Measurements from ENCODE around the gene PSMD1.

Gene PSMD1

GRCh38 chr2:231118614-231118942 is 61.9 kb downstream of the PSMD1 start:
- Histone ChIP-seq H3K9me2 (replicated peaks; ENCODE audit: control insufficient read depth, low read length) (no peaks in the 10 kb centered on the region), H3K79me2 (ENCODE audit: control insufficient read depth, low read length) (no peaks in the 10 kb centered on the region)

GRCh38 chr2:231123362-231123898 is 66.8 kb downstream of the PSMD1 start:
- Histone ChIP-seq H4K20me1 (ENCODE audit: control insufficient read depth, insufficient read depth, low read depth, low read length) (no peaks in the 10 kb centered on the region), H3K36me3 (ENCODE audit: control insufficient read depth, low read length) (no peaks in the 10 kb centered on the region), H3K4me2 (ENCODE audit: low read length) (no peak overlapping the region), H3F3A (ENCODE audit: control insufficient read depth, insufficient read depth) (no peaks in the 10 kb centered on the region; the same call in 1 of the 2 replicates), H3K4me1 (ENCODE audit: control insufficient read depth, low read length) (no peaks in the 10 kb centered on the region), H3K79me2 (ENCODE audit: control insufficient read depth, low read length) (no peaks in the 10 kb centered on the region), H3K9me2 (replicated peaks; ENCODE audit: control insufficient read depth, low read length) (no peaks in the 10 kb centered on the region), H3K27me3 (ENCODE audit: control insufficient read depth, low read length) (no peaks in the 10 kb centered on the region), H3K4me3 (ENCODE audit: low read length) (no peak overlapping the region), H3K27ac (ENCODE audit: low read depth, low read length) (no peak overlapping the region), H3K9me3 (ENCODE audit: control insufficient read depth, insufficient read depth, low read length) (no peaks in the 10 kb centered on the region)
- no peak for TF ChIP-seq EZH2phosphoT487 (IDR thresholded peaks at IDR 0.05; ENCODE audit: borderline replicate concordance, low read length)
- no peak for TF ChIP-seq CTCF (IDR thresholded peaks at IDR 0.05; ENCODE audit: low read depth, low read length, poor library complexity, severe bottlenecking)

More at GRCh38 chr2:231118614-231118942, 61.9 kb downstream of the PSMD1 start:
- Histone ChIP-seq H3K4me2 (ENCODE audit: low read length) (no peak overlapping the region), H3F3A (ENCODE audit: control insufficient read depth, insufficient read depth) (no peaks in the 10 kb centered on the region; the same call in 1 of the 2 replicates), H4K20me1 (ENCODE audit: control insufficient read depth, insufficient read depth, low read depth, low read length) (no peaks in the 10 kb centered on the region), H3K4me3 (ENCODE audit: low read length) (no peak overlapping the region), H3K4me1 (ENCODE audit: control insufficient read depth, low read length) (no peaks in the 10 kb centered on the region), H3K36me3 (ENCODE audit: control insufficient read depth, low read length) (peaks cover 5% of the 10 kb centered on the region), H3K9me3 (ENCODE audit: control insufficient read depth, insufficient read depth, low read length) (no peaks in the 10 kb centered on the region), H3K27me3 (ENCODE audit: control insufficient read depth, low read length) (no peaks in the 10 kb centered on the region), H3K27ac (ENCODE audit: low read depth, low read length) (no peak overlapping the region)
- TF ChIP-seq EZH2phosphoT487 (IDR thresholded peaks at IDR 0.05; ENCODE audit: borderline replicate concordance, low read length) (no peak), CTCF (IDR thresholded peaks at IDR 0.05; ENCODE audit: low read depth, low read length, poor library complexity, severe bottlenecking) (no peak)

- Histone ChIP-seq H3K9me2 (replicated peaks; ENCODE audit: control insufficient read depth, low read length) (no peaks in the 10 kb centered on the region), H3K27me3 (ENCODE audit: control insufficient read depth, low read length) (no peaks in the 10 kb centered on the region), H3K36me3 (ENCODE audit: control insufficient read depth, low read length) (no peaks in the 10 kb centered on the region), H3K4me1 (ENCODE audit: control insufficient read depth, low read length) (no peaks in the 10 kb centered on the region), H4K20me1 (ENCODE audit: control insufficient read depth, insufficient read depth, low read depth, low read length) (no peaks in the 10 kb centered on the region), H3F3A (ENCODE audit: control insufficient read depth, insufficient read depth) (no peaks in the 10 kb centered on the region; the same call in 1 of the 2 replicates), H3K9me3 (ENCODE audit: control insufficient read depth, insufficient read depth, low read length) (no peaks in the 10 kb centered on the region), H3K4me3 (ENCODE audit: low read length) (no peak within 1 kb of the TSS), H3K4me2 (ENCODE audit: low read length) (no peak within 1 kb of the TSS), H3K79me2 (ENCODE audit: control insufficient read depth, low read length) (no peaks in the 10 kb centered on the region), H3K27ac (ENCODE audit: low read depth, low read length) (no peak within 1 kb of the TSS)
- TF ChIP-seq EZH2phosphoT487 (IDR thresholded peaks at IDR 0.05; ENCODE audit: borderline replicate concordance, low read length) (no peak), CTCF (IDR thresholded peaks at IDR 0.05; ENCODE audit: low read depth, low read length, poor library complexity, severe bottlenecking) (no peak)
Observed at GRCh38 chr2:231124838-231125568, 68.3 kb downstream of the PSMD1 start, which contains the start of gene HTR2B. Gene HTR2B (minus strand): TSS chr2:231125042. CDS start chr2:231123764, 1,278 bp downstream.
